ENCODE measurements around the gene RAB17. TPM values are rescaled to one million over a fixed set of nuclear protein-coding genes. Genes with fewer than 3 reads are reported as not detected.

RAB17 gene
- total RNA-seq, 1 experiment from 2014 or later: 23.6 TPM

GRCh38 chr2:237577956-237578870 is 12.3 kb downstream of the RAB17 start:
- Histone ChIP-seq H3K4me3 (ENCODE audit: low read depth in 2 of 2, low read length in 2 of 2) (no peak overlapping the region), H3K27ac (ENCODE audit: low read length) (no peak overlapping the region), H3K36me3 (ENCODE audit: control insufficient read depth, insufficient read depth, low read length) (no peaks in the 10 kb centered on the region), H3K9me3 (ENCODE audit: control insufficient read depth, insufficient read depth, low read depth, low read length) (no peaks in the 10 kb centered on the region), H3K4me1 (ENCODE audit: control insufficient read depth, insufficient read depth, low read length) (peaks cover 10% of the 10 kb centered on the region), H3K27me3 (ENCODE audit: control insufficient read depth, insufficient read depth, low read length) (no peaks in the 10 kb centered on the region)
- ChIA-PET CTCF (no interaction called here), POLR2A (no interaction called here)
- intact Hi-C loops (cut with micrococcal nuclease; ENCODE audit: unreplicated experiment): no loop called here
- BruUV-seq (replicated peaks): no TSS peak
- in situ Hi-C loops (cut with HindIII; ENCODE audit: low pct_unique_long_range_greater_than_20kb, low sequenced_read_pairs): no loop called here
- ATAC-seq (no peak), DNase-seq (ENCODE audit: low read depth, low spot score) (no peak)
- TF ChIP-seq REST (IDR thresholded peaks at IDR 0.05; ENCODE audit: insufficient read depth in 1 of 2, low read depth in 2 of 2, low read length in 1 of 2) (no peak), SIN3A (IDR thresholded peaks at IDR 0.05; ENCODE audit: borderline replicate concordance, insufficient read depth, low read depth, low read length) (no peak), TCF7L2 (IDR thresholded peaks at IDR 0.05; ENCODE audit: low read depth, low read length) (no peak), POLR2AphosphoS5 (IDR thresholded peaks at IDR 0.05; ENCODE audit: low read depth, low read length) (no peak)

- POLR2A ChIA-PET: no interaction called here
Observed at GRCh38 chr2:237577458-237577857, 13.1 kb downstream of the RAB17 start.

More at GRCh38 chr2:237577458-237577857, 13.1 kb downstream of the RAB17 start:
- intact Hi-C loops (cut with micrococcal nuclease; ENCODE audit: unreplicated experiment) (no loop called here), in situ Hi-C loops (cut with HindIII; ENCODE audit: low pct_unique_long_range_greater_than_20kb, low sequenced_read_pairs) (no loop called here)
- DNase-seq (ENCODE audit: low read depth, low spot score) (no peak), ATAC-seq (no peak)
- no TSS peak for BruUV-seq (replicated peaks)
- Histone ChIP-seq H3K27ac (ENCODE audit: low read length) (no peak overlapping the region), H3K4me3 (ENCODE audit: low read depth in 2 of 2, low read length in 2 of 2) (no peak overlapping the region), H3K36me3 (ENCODE audit: control insufficient read depth, insufficient read depth, low read length) (no peaks in the 10 kb centered on the region), H3K27me3 (ENCODE audit: control insufficient read depth, insufficient read depth, low read length) (no peaks in the 10 kb centered on the region), H3K4me1 (ENCODE audit: control insufficient read depth, insufficient read depth, low read length) (peaks cover 14% of the 10 kb centered on the region), H3K9me3 (ENCODE audit: control insufficient read depth, insufficient read depth, low read depth, low read length) (no peaks in the 10 kb centered on the region)
- CTCF ChIA-PET: no interaction called here
- TF ChIP-seq TCF7L2 (IDR thresholded peaks at IDR 0.05; ENCODE audit: low read depth, low read length) (no peak), REST (IDR thresholded peaks at IDR 0.05; ENCODE audit: insufficient read depth in 1 of 2, low read depth in 2 of 2, low read length in 1 of 2) (no peak), SIN3A (IDR thresholded peaks at IDR 0.05; ENCODE audit: borderline replicate concordance, insufficient read depth, low read depth, low read length) (no peak), POLR2AphosphoS5 (IDR thresholded peaks at IDR 0.05; ENCODE audit: low read depth, low read length) (no peak), CTCF (IDR thresholded peaks at IDR 0.05) (no peak)
